Cardiac muscle cell (in vitro differentiated cells and primary cell): ENCODE results near the gene MOV10L1. TPM values are rescaled to one million over a fixed set of nuclear protein-coding genes. Genes with fewer than 3 reads are reported as not detected.
A peak's percentile ranks its signal among the peaks of the same experiment; 100 is the strongest.

Experiments used
- DNase-seq, 2 donors: peaks; one replicate each; pipeline versions ENCODE4 v3.0.0 to v3.0.0-alpha.2; 2010 to 2017; ENCODE audit warnings: low read depth in 1 of 2, low spot score in 1 of 2
- H3K27ac ChIP-seq: fragments of 200-600 bp; sonication (generic); 2 replicates; pipeline ENCODE4 v1.5.1; 2016
- H3K27me3 ChIP-seq: fragments of 200-600 bp; sonication (generic); 2 replicates; pipeline ENCODE4 v1.6.0; 2016; ENCODE audit warnings: control low read depth
- H3K36me3 ChIP-seq: fragments of 200-600 bp; sonication (generic); 2 replicates; pipeline ENCODE4 v1.5.1; 2016; ENCODE audit warnings: control low read depth
- H3K4me1 ChIP-seq: fragments of 200-600 bp; sonication (generic); 2 replicates; pipeline ENCODE4 v1.8.1; 2017; ENCODE audit warnings: low read depth, mild to moderate bottlenecking, mixed run types
- H3K4me3 ChIP-seq: fragments of 200-600 bp; sonication (generic); 2 replicates; pipeline ENCODE4 v1.5.1; 2016; ENCODE audit warnings: mild to moderate bottlenecking
- H3K9me3 ChIP-seq: fragments of 200-600 bp; sonication (generic); 2 replicates; pipeline ENCODE4 v1.5.1; 2017; ENCODE audit warnings: low read depth, mild to moderate bottlenecking, control low read depth
- polyA plus RNA-seq: library from polyadenylated mRNA; unstranded; fragments of >200 nt; fragmentation: Nextera tagmentation; extraction: Ambion mirVana; gene quantifications from 2 replicates; pipeline ENCODE4 v1.2.1, GENCODE V29; 2016
- total RNA-seq: library from RNA; depleted of rRNA; stranded (reverse); fragments of >200 nt; gene quantifications from 2 replicates; pipeline ENCODE4 v1.2.3, GENCODE V29; 2016
- TF ChIP-seq, protein P1 (sequence below): IDR thresholded peaks from 2 replicates; pipeline ENCODE4 v1.5.1; 2012; ENCODE audit warnings: low read depth, mild to moderate bottlenecking, low read length

The MOV10L1 gene
- total RNA-seq (0.18 TPM in 1 of 2 replicates, not detected in the other), polyA plus RNA-seq (1.1 TPM in 1 of 2 replicates, not detected in the other)

DNA sequence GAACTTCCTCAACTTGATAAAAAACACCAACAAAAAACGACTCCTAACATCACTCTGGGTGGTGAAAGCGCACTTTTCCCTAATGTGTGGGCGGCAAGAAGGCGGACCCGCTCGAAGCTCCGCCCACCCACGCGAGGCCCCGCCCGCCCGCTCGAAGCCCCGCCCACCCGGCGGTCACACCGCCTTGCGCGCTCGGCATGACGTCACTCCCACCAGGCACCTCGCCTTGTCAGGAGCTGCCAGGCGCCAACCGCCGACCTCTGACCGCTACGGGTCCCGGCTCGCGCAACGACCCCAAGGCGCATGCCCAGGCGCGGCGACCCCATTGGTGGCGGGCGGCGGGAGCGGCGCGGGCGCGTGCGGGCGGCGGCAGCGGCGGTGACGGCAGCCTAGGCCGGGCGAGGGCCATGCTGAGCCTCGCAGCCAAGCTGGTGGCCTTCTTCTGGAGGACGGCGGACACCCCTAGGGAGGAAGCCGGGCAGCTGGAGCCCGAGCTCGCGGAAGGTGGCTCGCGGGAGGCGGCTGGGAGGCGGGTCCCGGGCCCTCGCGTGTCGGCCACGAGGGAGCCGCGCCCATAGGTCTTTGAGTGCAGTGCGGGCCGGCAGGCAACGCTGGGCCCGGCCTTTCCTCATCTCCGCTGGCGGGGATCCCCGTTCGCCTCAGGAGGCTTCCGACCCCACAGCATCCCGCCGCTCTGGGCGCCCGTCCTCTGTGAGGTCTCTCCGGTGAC lies at the start of gene MOV10L1:
MOV10L1 (plus strand) TSS at position 325 of the 730 bp plus-strand sequence; CDS start at position 408, 83 bp downstream.
- no peak within 1 kb of the TSS for H3K4me3 ChIP-seq
- H3K27ac ChIP-seq, result no peak within 1 kb of the TSS
- no peaks in the 10 kb centered on the region for H3K9me3 ChIP-seq
- H3K27me3 ChIP-seq, result no peaks in the 10 kb centered on the region
- DNase-seq, result peak in 1 of 2 donors; percentile 77
- peaks cover 6% of the 10 kb centered on the region for H3K4me1 ChIP-seq
- no peaks in the 10 kb centered on the region for H3K36me3 ChIP-seq
- TF ChIP-seq, protein P1, sequence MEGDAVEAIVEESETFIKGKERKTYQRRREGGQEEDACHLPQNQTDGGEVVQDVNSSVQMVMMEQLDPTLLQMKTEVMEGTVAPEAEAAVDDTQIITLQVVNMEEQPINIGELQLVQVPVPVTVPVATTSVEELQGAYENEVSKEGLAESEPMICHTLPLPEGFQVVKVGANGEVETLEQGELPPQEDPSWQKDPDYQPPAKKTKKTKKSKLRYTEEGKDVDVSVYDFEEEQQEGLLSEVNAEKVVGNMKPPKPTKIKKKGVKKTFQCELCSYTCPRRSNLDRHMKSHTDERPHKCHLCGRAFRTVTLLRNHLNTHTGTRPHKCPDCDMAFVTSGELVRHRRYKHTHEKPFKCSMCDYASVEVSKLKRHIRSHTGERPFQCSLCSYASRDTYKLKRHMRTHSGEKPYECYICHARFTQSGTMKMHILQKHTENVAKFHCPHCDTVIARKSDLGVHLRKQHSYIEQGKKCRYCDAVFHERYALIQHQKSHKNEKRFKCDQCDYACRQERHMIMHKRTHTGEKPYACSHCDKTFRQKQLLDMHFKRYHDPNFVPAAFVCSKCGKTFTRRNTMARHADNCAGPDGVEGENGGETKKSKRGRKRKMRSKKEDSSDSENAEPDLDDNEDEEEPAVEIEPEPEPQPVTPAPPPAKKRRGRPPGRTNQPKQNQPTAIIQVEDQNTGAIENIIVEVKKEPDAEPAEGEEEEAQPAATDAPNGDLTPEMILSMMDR, result no peak

DNA sequence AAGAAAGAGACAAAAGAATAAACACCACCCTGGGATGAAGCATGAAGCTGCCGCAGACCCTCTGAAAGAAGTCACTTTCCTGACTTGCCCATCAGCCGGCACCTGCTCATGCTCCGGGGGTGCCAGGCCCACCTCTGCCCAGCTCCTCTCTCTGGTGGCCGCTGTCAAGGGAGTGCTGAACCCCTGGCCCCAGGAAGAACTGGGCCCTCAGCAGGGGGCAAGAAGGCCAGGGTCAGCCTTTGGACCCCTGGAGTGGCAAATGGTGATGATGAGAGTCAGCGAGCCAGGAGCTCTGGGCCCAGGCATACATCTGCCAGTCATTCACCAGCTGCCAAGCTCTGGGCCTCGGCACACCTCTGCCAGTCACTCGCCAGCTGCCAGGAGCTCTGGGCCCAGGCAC lies 49.1 kb upstream of the MOV10L1 start:
- Histone ChIP-seq H3K27ac (no peak overlapping the region), H3K4me3 (no peak overlapping the region), H3K36me3 (no peaks in the 10 kb centered on the region), H3K9me3 (no peaks in the 10 kb centered on the region), H3K4me1 (no peaks in the 10 kb centered on the region), H3K27me3 (peaks cover 2% of the 10 kb centered on the region)
- TF ChIP-seq, protein P1, result no peak
- DNase-seq, result no peak

DNA sequence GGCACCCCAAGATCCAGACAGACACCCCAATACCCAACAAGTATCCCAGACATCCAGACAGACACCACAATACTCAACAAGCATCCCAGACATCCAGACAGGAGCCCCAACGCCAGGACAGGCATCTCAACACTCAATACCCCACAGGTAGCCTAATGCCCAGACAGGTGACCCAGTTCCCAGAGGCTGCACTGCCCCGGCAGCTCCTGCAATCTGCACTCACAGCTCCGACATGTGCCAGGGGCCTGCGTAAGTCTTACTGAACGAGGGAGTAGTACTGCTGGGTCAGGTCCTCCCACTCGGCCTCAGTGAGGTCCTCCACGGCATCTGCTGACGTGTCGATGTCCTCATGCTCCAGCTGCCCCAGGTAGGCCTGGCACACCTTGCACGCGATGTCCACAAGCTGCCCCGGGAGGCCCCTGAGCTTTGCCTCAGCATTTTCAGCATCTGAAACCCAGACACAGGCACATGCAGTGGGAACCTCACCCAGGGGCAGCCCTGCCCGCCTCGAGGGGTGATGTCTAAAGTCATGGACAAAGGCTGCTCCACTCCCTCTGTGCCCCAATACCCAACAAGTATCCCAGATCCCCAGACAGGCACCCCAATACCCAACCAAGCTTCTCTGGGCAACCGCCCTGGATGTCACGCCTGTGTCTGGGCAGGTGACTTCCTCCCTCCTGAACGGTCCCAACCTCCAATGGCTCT lies 48.3 kb upstream of the MOV10L1 start:
- Histone ChIP-seq H3K27ac (no peak overlapping the region), H3K36me3 (no peaks in the 10 kb centered on the region), H3K27me3 (peaks cover 2% of the 10 kb centered on the region), H3K4me1 (no peaks in the 10 kb centered on the region), H3K4me3 (no peak overlapping the region), H3K9me3 (no peaks in the 10 kb centered on the region)
- no peak for DNase-seq
- TF ChIP-seq, protein P1, result no peak

DNA sequence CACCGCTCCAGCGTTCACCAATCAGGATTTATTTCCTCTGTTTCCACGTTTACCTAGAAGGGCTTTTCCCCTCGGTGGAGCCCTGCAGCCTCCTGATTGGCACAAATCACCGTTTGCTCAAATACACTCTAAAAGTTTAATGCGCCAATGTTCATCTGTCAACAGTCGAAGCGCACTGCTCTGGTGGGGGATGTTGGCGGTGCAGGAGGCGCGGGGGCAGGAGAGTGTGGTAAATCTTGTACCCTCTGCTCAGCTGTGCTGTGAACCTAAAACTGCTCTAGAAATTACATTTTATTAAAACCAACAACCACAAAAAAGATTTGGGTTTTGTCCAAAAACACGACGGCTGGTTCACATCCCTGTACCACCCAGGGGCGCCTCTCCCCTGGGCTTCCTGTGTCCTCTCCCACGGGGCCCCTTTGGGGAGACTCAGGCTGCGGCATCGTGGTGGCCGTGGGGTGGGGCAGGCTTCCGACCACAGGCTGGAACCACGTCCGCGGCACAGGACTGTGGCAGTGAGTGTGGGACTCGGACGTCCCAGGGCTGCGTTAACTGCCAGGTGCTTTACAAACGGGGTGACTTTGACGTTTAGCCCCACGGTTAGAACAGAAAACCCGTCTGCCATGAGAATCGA lies 45.2 kb upstream of the MOV10L1 start:
- no peaks in the 10 kb centered on the region for H3K4me1 ChIP-seq
- TF ChIP-seq, protein P1, result no peak
- peaks cover 2% of the 10 kb centered on the region for H3K27me3 ChIP-seq
- H3K9me3 ChIP-seq, result no peaks in the 10 kb centered on the region
- no peak for DNase-seq
- no peak overlapping the region for H3K27ac ChIP-seq
- no peaks in the 10 kb centered on the region for H3K36me3 ChIP-seq
- H3K4me3 ChIP-seq, result no peak overlapping the region

DNA sequence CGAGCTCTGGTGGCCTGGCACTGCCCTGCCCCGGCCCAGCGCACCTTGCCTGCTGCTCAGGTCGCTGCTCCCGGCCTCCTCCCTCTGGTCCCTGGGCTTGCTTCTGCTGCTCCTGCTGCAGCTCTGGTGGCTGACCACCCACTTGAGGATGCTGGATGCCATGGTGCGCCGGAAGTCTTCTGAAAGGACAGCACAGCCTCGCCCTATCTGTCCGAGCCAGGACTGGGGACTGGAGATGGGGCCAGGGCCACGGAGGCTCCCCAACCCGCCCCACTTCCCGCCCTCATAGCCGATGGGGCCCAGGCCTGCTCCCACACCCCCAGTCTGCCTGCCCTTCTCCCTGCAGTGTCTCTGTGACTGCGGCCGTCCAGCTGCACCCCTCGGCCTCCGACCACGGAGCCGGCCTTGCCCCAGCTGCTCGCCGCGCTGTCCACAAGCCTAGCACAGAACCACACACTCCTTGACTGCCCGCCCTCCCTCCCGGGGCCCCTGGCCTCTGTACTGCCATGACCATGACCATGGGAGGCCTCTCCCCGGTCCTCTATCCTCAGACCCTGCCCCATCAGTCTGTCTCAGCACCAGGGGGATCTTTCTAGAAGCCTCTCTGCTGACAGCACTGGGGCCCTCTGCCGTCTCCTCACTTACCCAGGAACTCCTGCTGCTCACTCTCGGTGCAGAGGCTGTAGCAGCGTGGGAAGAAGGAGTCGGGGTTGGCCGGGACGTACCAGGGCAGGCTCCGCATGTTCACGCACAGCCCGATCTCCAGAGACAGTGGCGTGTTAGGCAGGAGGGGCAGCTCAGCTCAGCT lies 44.4 kb upstream of the MOV10L1 start:
- H3K36me3 ChIP-seq, result no peaks in the 10 kb centered on the region
- peaks cover 2% of the 10 kb centered on the region for H3K27me3 ChIP-seq
- H3K9me3 ChIP-seq, result no peaks in the 10 kb centered on the region
- no peak overlapping the region for H3K4me3 ChIP-seq
- DNase-seq, result no peak
- no peaks in the 10 kb centered on the region for H3K4me1 ChIP-seq
- TF ChIP-seq, protein P1, result no peak
- no peak overlapping the region for H3K27ac ChIP-seq
